ENCODE measurements around the gene ZSCAN22. TPM values are rescaled to one million over a fixed set of nuclear protein-coding genes. Genes with fewer than 3 reads are reported as not detected.
A peak's percentile ranks its signal among the peaks of the same experiment; 100 is the strongest.

Gene ZSCAN22
- total RNA-seq, 1 donor from 2014 or later: 4.6 TPM

GRCh38 chr19:58296104-58296503 lies 30.7 kb upstream of the ZSCAN22 start:
- H3K36me3 Mint-ChIP-seq (ENCODE audit: insufficient read depth): peaks cover 62% of the 10 kb centered on the region
- H3K4me1 Mint-ChIP-seq (ENCODE audit: low read depth): no peaks in the 10 kb centered on the region
- TF ChIP-seq, protein P1, sequence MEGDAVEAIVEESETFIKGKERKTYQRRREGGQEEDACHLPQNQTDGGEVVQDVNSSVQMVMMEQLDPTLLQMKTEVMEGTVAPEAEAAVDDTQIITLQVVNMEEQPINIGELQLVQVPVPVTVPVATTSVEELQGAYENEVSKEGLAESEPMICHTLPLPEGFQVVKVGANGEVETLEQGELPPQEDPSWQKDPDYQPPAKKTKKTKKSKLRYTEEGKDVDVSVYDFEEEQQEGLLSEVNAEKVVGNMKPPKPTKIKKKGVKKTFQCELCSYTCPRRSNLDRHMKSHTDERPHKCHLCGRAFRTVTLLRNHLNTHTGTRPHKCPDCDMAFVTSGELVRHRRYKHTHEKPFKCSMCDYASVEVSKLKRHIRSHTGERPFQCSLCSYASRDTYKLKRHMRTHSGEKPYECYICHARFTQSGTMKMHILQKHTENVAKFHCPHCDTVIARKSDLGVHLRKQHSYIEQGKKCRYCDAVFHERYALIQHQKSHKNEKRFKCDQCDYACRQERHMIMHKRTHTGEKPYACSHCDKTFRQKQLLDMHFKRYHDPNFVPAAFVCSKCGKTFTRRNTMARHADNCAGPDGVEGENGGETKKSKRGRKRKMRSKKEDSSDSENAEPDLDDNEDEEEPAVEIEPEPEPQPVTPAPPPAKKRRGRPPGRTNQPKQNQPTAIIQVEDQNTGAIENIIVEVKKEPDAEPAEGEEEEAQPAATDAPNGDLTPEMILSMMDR (IDR thresholded peaks at IDR 0.05; ENCODE audit: unreplicated experiment): no peak
- H3K4me3 Mint-ChIP-seq (ENCODE audit: low read depth): no peak overlapping the region
- H3K9me3 Mint-ChIP-seq (ENCODE audit: low read depth): peaks cover 16% of the 10 kb centered on the region
- H3K27me3 Mint-ChIP-seq: no peaks in the 10 kb centered on the region
- H3K27ac Mint-ChIP-seq: no peak overlapping the region
- DNase-seq (ENCODE audit: low spot score, unreplicated experiment): no peak

DNA sequence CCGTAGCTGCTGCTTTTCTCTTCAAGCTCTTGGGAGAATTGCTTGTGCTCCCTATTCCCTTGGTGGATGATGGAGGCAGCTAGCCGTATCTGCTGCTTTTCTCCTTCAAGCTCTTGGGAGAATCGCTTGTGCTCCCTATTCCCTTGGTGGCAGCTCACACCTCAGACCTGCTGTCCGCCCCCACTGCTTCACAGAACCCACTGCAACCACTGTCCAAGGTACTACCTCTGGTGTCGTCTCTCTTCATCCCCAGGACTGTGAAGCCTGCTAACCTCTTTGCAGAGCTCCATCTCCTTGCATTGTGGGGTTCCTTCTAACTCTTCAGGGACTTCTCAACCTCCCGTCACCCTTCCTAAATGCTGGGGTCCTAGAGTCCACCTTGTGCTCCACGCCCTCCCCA lies 26.2 kb upstream of the ZSCAN22 start:
- H3K4me1 Mint-ChIP-seq (ENCODE audit: low read depth): peaks cover 12% of the 10 kb centered on the region
- H3K9me3 Mint-ChIP-seq (ENCODE audit: low read depth): no peaks in the 10 kb centered on the region
- H3K27ac Mint-ChIP-seq: peak overlapping the region; percentile 41
- DNase-seq (ENCODE audit: low spot score, unreplicated experiment): no peak
- no peak overlapping the region for H3K4me3 Mint-ChIP-seq (ENCODE audit: low read depth)
- H3K36me3 Mint-ChIP-seq (ENCODE audit: insufficient read depth): peaks cover 22% of the 10 kb centered on the region
- H3K27me3 Mint-ChIP-seq: no peaks in the 10 kb centered on the region
- TF ChIP-seq, protein P1 (IDR thresholded peaks at IDR 0.05; ENCODE audit: unreplicated experiment): no peak

DNA sequence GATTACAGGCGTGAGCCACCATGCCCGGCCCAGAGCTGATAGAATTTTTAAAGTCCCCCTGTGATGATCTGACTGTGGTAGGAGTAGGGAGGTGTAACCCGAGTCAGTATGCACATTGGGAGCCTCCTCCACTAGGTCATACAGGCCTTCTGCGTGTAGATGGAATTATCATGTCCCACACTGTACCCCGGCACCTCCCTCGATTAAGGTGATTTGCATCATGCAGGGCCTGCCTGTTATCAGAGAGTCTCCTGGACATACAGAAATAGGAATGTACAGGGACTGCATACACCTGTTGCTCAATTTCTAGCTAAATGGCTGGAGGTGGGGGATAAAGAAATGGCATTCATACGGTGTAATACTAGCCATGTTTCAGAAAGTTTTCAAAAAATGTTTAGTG lies 22.5 kb upstream of the ZSCAN22 start:
- H3K36me3 Mint-ChIP-seq (ENCODE audit: insufficient read depth): peaks cover 23% of the 10 kb centered on the region
- TF ChIP-seq, protein P1 (IDR thresholded peaks at IDR 0.05; ENCODE audit: unreplicated experiment): no peak
- no peaks in the 10 kb centered on the region for H3K27me3 Mint-ChIP-seq
- peaks cover 24% of the 10 kb centered on the region for H3K4me1 Mint-ChIP-seq (ENCODE audit: low read depth)
- no peaks in the 10 kb centered on the region for H3K9me3 Mint-ChIP-seq (ENCODE audit: low read depth)
- no peak for DNase-seq (ENCODE audit: low spot score, unreplicated experiment)
- peak overlapping the region; percentile 100 for H3K4me3 Mint-ChIP-seq (ENCODE audit: low read depth)
- peak overlapping the region; percentile 97 for H3K27ac Mint-ChIP-seq

DNA sequence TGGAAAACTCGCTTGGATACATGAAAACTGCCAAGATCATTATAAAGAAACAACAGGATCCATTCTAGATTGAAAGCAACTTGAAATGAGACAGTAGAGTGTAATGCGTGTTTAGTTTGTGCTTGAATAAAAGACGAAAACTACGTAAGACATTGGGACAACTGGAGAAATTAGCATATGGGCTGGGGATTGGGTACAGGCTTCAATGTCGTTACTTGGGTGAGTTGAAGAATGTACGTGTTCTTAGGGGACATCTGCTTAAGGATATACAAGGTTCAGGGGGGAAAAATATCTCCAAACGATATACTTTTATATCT lies 22.1 kb upstream of the ZSCAN22 start:
- TF ChIP-seq, protein P1 (IDR thresholded peaks at IDR 0.05; ENCODE audit: unreplicated experiment): no peak
- peaks cover 24% of the 10 kb centered on the region for H3K4me1 Mint-ChIP-seq (ENCODE audit: low read depth)
- no peak for DNase-seq (ENCODE audit: low spot score, unreplicated experiment)
- peaks cover 26% of the 10 kb centered on the region for H3K36me3 Mint-ChIP-seq (ENCODE audit: insufficient read depth)
- no peaks in the 10 kb centered on the region for H3K9me3 Mint-ChIP-seq (ENCODE audit: low read depth)
- H3K27ac Mint-ChIP-seq: peak overlapping the region; percentile 97
- no peaks in the 10 kb centered on the region for H3K27me3 Mint-ChIP-seq
- H3K4me3 Mint-ChIP-seq (ENCODE audit: low read depth): peak overlapping the region; percentile 100

DNA sequence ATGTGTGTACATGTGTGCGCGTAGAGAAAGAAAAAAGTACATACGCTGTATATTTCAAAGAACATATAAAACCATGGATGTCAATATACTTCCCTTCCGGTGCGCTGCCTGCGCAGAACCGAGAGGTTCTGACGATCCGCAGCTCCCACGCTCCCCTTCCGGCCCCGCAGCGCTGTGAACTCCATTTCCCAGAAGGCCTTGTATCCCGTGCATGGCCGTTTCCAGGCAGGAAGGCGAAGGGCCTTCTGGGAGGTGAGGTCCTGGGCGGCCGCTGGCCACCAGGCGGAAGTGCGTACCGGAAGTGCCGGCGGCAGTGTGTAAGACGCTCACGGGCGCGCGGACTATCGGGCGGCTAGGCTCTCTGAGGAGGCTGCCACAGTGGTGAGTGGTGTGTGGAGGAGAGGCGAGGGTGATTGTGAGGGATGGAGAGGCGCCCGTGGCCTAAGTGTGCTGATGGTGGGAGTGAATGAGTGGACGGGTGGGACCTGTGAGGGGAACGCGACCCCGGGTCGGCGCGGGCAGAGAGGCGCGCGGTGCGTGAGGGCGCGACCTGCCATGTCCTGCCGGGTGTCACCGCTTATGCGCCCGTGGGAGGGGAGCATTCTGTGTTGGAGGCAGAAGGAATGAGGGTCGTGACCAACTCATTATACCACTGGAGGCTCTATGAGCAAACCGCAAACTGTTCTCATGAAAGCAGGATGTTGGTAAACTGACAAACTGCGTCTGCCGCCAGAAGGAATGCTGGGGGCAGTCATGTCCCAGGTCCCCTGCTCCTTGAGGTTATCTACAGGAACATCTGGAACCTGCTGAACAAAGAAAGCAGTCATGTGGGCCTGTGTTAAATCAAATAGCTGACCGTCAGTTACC lies 21.5 kb upstream of the ZSCAN22 start, which contains the start of gene ERVK3-1:
Gene ERVK3-1 (plus strand): TSS at position 313 of the 867 bp plus-strand sequence. CDS start 6,792 bp downstream, outside the sequence.
- DNase-seq (ENCODE audit: low spot score, unreplicated experiment): peak; percentile 78
- Mint-ChIP-seq H3K27me3 (no peaks in the 10 kb centered on the region), H3K27ac (peak within 1 kb of the TSS; percentile 97), H3K9me3 (ENCODE audit: low read depth) (no peaks in the 10 kb centered on the region), H3K4me1 (ENCODE audit: low read depth) (peaks cover 26% of the 10 kb centered on the region), H3K36me3 (ENCODE audit: insufficient read depth) (peaks cover 27% of the 10 kb centered on the region), H3K4me3 (ENCODE audit: low read depth) (peak within 1 kb of the TSS; percentile 100)
- TF ChIP-seq, protein P1 (IDR thresholded peaks at IDR 0.05; ENCODE audit: unreplicated experiment): no peak

Data from progenitor cell of endocrine pancreas (in vitro differentiated cells).